HEK293 (cell line): ENCODE measurements around the gene PPIL6.

Experiments
- BCL6B ChIP-seq: fragments of 450-650 bp; formaldehyde crosslinking; IDR thresholded peaks from 2 replicates; pipeline ENCODE4 v1.5.1; 2017; ENCODE audit warnings: missing biosample characterization, missing genetic modification characterization
- KLF9 ChIP-seq: fragments of 450-650 bp; formaldehyde crosslinking; IDR thresholded peaks from 2 replicates; pipeline ENCODE4 v1.5.1; 2016; ENCODE audit warnings: missing biosample characterization, missing genetic modification characterization, low read depth
- PRDM1 ChIP-seq: fragments of 450-650 bp; formaldehyde crosslinking; IDR thresholded peaks from 2 replicates; pipeline ENCODE4; 2016; ENCODE audit warnings: missing biosample characterization, missing genetic modification characterization
- PRDM10 ChIP-seq: fragments of 450-650 bp; formaldehyde crosslinking; IDR thresholded peaks from 2 replicates; pipeline ENCODE4 v1.5.1; 2016; ENCODE audit warnings: missing biosample characterization, missing genetic modification characterization
- PRDM4 ChIP-seq: fragments of 450-650 bp; formaldehyde crosslinking; IDR thresholded peaks from 2 replicates; pipeline ENCODE4 v1.5.1; 2017; ENCODE audit warnings: missing biosample characterization, missing genetic modification characterization
- TCF7L2 ChIP-seq: IDR thresholded peaks from 2 replicates; pipeline ENCODE4 v1.6.1; 2011; ENCODE audit warnings: low read depth, mild to moderate bottlenecking, inconsistent platforms, low read length, moderate library complexity, borderline replicate concordance
- YY1 ChIP-seq: fragments of 450-650 bp; formaldehyde crosslinking; IDR thresholded peaks from 2 replicates; pipeline ENCODE4 v1.5.1; 2018; ENCODE audit warnings: missing biosample characterization, missing genetic modification characterization
- ZBTB8A ChIP-seq: fragments of 450-650 bp; formaldehyde crosslinking; IDR thresholded peaks from 2 replicates; pipeline ENCODE4 v1.5.1; 2016; ENCODE audit warnings: missing biosample characterization, missing genetic modification characterization
- ZIC2 ChIP-seq: fragments of 450-650 bp; formaldehyde crosslinking; IDR thresholded peaks from 2 replicates; pipeline ENCODE4 v1.5.1; 2016; ENCODE audit warnings: missing biosample characterization, missing genetic modification characterization
- ZNF112 ChIP-seq: fragments of 450-650 bp; formaldehyde crosslinking; IDR thresholded peaks from 2 replicates; pipeline ENCODE4 v1.5.0; 2017; ENCODE audit warnings: missing biosample characterization, missing genetic modification characterization
- ZNF16 ChIP-seq: fragments of 450-650 bp; formaldehyde crosslinking; IDR thresholded peaks from 2 replicates; pipeline ENCODE4 v1.5.1; 2016; ENCODE audit warnings: low read depth, missing biosample characterization, missing genetic modification characterization
- ZNF184 ChIP-seq: fragments of 450-650 bp; IDR thresholded peaks from 2 replicates; pipeline ENCODE4 v1.5.1; 2018; ENCODE audit warnings: missing biosample characterization, mild to moderate bottlenecking, missing genetic modification characterization
- ZNF280D ChIP-seq: fragments of 450-650 bp; formaldehyde crosslinking; IDR thresholded peaks from 2 replicates; pipeline ENCODE4 v1.5.1; 2016; ENCODE audit warnings: missing biosample characterization, missing genetic modification characterization
- ZNF335 ChIP-seq: fragments of 450-650 bp; formaldehyde crosslinking; conservative IDR thresholded peaks from 2 replicates; pipeline ENCODE4 v1.5.1; 2016; ENCODE audit warnings: missing biosample characterization, missing genetic modification characterization
- ZNF341 ChIP-seq: fragments of 450-650 bp; formaldehyde crosslinking; IDR thresholded peaks from 2 replicates; pipeline ENCODE4; 2016; ENCODE audit warnings: low read depth, missing biosample characterization, missing genetic modification characterization
- ZNF791 ChIP-seq: fragments of 450-650 bp; formaldehyde crosslinking; IDR thresholded peaks from 2 replicates; pipeline ENCODE4 v1.5.1; 2016; ENCODE audit warnings: missing biosample characterization, missing genetic modification characterization
- TF ChIP-seq, protein P1 (sequence below): fragments of 450-650 bp; formaldehyde crosslinking; conservative IDR thresholded peaks from 2 replicates; pipeline ENCODE4 v1.5.1; 2016; ENCODE audit warnings: low read depth, missing biosample characterization, missing genetic modification characterization
- TF ChIP-seq, protein P2 (sequence below): fragments of 450-650 bp; formaldehyde crosslinking; IDR thresholded peaks from 2 replicates; pipeline ENCODE4 v1.5.1; 2016; ENCODE audit warnings: missing biosample characterization, missing genetic modification characterization, borderline replicate concordance
- TF ChIP-seq, protein P3 (sequence below): fragments of 450-650 bp; formaldehyde crosslinking; IDR thresholded peaks from 2 replicates; pipeline ENCODE4 v1.5.1; 2016; ENCODE audit warnings: missing biosample characterization, missing genetic modification characterization

Gene PPIL6

DNA sequence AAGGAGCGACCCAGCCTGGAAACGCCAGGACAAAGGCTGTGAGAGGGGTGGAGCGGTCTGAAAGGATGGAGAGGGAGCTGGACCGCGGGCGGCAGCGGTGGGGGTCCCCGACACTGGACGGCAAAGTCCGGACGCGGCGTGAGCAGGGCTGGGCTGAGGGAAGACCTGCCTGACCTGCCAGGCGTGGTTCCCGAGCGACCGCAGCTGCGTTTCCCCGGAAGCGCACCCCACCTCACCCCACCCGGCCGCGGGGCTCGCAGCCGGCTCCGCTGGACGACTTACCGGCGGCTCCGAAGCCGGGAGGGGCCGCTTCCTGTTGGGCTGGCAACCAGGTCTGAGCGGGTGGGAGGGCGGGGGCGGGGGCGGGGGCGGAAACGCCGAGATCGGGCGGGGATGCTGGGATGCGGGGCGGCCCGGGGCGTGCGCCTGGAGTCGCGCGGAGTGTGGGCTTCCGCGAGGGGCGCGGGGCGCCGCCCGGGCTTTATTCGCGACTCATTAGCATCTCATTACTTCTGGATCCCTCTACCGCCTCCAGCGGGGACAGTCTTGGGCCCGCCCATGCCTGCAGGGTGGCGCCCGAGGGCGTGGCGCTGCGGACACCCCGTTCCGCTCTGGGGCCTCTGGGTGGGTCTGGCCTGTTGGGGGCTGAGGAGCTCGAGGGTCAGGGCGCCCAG, 15.1 kb upstream of the PPIL6 start, which contains the start of gene MICAL1 (continued):
- TF ChIP-seq, protein P1, sequence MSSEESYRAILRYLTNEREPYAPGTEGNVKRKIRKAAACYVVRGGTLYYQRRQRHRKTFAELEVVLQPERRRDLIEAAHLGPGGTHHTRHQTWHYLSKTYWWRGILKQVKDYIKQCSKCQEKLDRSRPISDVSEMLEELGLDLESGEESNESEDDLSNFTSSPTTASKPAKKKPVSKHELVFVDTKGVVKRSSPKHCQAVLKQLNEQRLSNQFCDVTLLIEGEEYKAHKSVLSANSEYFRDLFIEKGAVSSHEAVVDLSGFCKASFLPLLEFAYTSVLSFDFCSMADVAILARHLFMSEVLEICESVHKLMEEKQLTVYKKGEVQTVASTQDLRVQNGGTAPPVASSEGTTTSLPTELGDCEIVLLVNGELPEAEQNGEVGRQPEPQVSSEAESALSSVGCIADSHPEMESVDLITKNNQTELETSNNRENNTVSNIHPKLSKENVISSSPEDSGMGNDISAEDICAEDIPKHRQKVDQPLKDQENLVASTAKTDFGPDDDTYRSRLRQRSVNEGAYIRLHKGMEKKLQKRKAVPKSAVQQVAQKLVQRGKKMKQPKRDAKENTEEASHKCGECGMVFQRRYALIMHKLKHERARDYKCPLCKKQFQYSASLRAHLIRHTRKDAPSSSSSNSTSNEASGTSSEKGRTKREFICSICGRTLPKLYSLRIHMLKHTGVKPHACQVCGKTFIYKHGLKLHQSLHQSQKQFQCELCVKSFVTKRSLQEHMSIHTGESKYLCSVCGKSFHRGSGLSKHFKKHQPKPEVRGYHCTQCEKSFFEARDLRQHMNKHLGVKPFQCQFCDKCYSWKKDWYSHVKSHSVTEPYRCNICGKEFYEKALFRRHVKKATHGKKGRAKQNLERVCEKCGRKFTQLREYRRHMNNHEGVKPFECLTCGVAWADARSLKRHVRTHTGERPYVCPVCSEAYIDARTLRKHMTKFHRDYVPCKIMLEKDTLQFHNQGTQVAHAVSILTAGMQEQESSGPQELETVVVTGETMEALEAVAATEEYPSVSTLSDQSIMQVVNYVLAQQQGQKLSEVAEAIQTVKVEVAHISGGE (tag by site-specific recombination) = peak; percentile 44; the same call in 1 of the 2 replicates
- no peak for TF ChIP-seq PRDM4 (tag by site-specific recombination)
- TF ChIP-seq ZNF791 (tag by site-specific recombination) = no peak
- TF ChIP-seq ZNF112 (tag by site-specific recombination) = no peak
- no peak for TF ChIP-seq ZNF280D (tag by site-specific recombination)
- no peak for TF ChIP-seq ZNF16 (tag by site-specific recombination)
- TF ChIP-seq ZIC2 (tag by site-specific recombination) = peak; percentile 61
- no peak for TF ChIP-seq YY1 (tag by site-specific recombination)
- TF ChIP-seq, protein P2, sequence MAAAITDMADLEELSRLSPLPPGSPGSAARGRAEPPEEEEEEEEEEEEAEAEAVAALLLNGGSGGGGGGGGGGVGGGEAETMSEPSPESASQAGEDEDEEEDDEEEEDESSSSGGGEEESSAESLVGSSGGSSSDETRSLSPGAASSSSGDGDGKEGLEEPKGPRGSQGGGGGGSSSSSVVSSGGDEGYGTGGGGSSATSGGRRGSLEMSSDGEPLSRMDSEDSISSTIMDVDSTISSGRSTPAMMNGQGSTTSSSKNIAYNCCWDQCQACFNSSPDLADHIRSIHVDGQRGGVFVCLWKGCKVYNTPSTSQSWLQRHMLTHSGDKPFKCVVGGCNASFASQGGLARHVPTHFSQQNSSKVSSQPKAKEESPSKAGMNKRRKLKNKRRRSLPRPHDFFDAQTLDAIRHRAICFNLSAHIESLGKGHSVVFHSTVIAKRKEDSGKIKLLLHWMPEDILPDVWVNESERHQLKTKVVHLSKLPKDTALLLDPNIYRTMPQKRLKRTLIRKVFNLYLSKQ = no peak
- peak; percentile 94 for TF ChIP-seq ZBTB8A (tag by site-specific recombination)
- peak; percentile 49; the same call in 1 of the 2 replicates for TF ChIP-seq ZNF341
- no peak for TF ChIP-seq TCF7L2
- peak; percentile 53 for TF ChIP-seq PRDM1 (tag by site-specific recombination)
- TF ChIP-seq ZNF335 = peak; percentile 92
- TF ChIP-seq, protein P3, sequence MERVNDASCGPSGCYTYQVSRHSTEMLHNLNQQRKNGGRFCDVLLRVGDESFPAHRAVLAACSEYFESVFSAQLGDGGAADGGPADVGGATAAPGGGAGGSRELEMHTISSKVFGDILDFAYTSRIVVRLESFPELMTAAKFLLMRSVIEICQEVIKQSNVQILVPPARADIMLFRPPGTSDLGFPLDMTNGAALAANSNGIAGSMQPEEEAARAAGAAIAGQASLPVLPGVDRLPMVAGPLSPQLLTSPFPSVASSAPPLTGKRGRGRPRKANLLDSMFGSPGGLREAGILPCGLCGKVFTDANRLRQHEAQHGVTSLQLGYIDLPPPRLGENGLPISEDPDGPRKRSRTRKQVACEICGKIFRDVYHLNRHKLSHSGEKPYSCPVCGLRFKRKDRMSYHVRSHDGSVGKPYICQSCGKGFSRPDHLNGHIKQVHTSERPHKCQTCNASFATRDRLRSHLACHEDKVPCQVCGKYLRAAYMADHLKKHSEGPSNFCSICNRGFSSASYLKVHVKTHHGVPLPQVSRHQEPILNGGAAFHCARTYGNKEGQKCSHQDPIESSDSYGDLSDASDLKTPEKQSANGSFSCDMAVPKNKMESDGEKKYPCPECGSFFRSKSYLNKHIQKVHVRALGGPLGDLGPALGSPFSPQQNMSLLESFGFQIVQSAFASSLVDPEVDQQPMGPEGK (tag by site-specific recombination) = peak; percentile 86; the same call in 1 of the 2 replicates
- peak; percentile 52; the same call in 1 of the 2 replicates for TF ChIP-seq PRDM10 (tag by site-specific recombination)
- no peak for TF ChIP-seq ZNF184 (tag by site-specific recombination)
- TF ChIP-seq BCL6B (tag by site-specific recombination) = no peak
- peak; percentile 90 for TF ChIP-seq KLF9 (tag by site-specific recombination)
